Measurements from ENCODE around the gene NUTM2E.
"Not testable (repeated sequence)": the region's sequence is repeated elsewhere in the genome, so short reads cannot be mapped to it uniquely, and the experiment has no call there.

Gene NUTM2E, protein sequence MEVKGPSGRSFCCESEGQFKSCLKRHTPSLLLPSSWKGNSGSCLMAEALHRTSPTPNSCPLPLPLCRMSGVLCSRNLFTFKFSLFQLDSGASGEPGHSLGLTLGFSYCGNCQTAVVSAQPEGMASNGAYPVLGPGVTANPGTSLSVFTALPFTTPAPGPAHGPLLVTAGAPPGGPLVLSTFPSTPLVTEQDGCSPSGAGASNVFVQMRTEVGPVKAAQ (N-terminal part only)

DNA sequence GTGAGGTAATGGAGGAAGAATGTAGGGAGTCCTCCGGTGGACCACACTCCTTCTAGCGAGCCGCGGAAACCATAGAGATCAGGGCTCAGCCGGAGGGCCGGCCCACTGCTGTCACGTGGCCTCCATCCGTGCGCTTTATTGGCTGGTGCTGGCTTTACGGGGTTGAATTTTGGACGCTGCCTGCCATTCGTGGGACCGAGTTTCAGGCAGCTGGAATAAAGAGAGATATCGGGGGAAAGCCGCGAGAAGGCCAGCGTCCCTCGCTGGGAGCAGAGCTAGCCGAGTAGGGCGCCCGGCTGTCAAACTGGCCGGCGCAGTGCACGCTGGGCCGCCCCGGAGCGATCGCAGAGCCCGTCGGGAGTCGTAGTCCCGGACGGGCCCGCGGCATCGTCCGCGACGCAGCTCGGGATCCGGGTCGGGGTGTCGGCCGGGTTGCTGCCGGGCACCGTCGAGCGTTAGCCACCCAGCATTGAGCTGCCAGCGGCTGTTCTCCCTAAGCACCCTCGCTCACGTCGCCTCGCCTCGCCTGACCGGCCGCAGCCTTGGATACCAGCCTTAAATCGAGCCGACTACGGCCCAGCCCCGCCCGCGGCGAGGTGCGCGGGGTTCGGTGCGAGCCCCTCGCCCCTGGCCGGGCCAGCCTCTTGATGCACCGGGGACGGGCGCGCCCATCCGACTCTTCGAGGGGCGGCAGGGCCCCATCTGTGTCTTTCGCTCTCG lies at the start of gene NUTM2E:
TSS of gene NUTM2E (plus strand) at position 244 of the 720 bp plus-strand sequence. CDS start 15,002 bp downstream, outside the sequence.
- peak; percentile 52 for DNase-seq

DNA sequence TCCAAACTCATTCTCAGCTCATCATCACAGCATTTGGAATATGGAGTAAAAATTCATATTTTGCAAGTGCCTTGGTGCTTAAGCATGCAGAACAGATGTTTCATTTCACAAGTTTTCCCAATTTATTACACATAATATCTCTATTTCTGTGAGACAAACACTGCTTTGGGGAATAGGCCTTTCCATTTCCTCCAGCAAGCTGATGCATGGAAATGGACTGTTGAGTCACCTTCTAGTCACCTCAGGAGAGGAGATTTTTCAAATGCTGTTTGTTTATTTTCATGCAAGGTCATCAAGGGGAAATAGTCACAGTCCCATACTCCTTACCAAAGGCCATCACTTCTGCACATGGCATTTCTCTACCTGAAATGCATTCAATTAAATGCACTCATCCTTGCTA lies 48.5 kb upstream of the NUTM2E start:
- not testable (repeated sequence) for DNase-seq

DNA sequence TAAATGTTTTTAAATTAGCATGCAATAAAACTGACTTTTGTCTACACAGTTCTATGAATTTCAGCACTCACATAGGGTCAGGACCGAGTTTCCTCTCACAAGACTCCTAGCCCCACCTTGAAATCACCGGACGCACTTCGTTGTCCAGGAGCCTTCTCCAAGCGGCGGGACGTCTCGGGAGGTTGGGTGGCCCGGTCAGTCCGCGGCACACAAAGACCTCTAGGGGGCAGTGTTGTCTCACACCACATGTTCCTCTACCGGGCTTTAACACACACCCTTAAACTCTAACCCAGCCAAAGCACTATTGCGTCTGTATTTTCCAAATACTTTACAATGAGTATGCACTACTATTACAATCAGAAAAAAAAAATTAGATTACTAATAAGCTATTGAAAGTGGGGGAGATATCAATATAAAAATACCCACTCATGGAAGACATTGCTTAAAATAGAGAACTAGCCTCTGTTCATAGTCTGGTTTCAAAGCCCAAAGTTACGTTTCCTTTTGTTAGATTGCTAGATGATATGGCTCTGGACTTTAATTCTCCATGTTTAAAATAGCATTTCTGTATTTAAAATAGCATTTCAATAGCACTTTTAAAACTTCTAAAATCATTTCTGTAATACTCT lies 47.1 kb upstream of the NUTM2E start:
- DNase-seq: peak; percentile 29

DNA sequence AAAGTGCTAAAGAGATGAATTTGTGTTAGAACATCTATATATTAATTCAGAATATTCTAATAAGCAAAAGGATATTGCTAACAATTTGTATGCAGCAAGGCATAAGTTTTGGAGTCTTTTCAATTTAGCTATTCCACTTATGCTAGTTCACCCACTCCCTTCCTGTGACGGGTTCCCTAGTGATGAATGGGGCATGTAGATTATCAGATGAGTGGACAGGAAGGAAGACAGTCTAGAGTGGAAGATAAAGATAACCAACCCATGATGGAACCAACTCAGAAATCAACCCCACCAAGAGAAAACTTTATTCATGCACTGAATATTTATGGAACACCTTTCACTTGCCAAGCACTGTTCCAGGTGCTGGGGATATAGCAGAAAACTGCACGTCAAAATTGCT lies 46.5 kb upstream of the NUTM2E start:
- not testable (repeated sequence) for DNase-seq

DNA sequence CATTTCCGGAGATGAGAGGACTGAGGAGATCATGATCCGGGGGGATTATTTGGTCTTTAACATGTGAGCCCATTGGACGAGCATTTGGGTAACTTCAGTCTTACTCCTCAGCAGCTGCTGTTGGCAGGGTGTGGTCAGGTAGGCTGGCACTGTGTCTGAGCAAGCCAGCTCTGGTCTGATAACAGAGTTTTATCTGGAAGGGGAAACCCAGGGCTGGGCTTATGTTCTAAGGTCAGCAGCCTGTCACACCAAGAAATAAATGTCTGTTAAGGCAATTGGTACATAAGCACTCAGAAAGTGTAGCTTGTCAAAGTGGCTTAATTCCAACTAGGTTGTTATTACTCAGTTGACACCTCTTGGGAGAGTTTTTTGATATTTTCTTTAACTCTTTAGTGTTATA lies 45.0 kb upstream of the NUTM2E start:
- DNase-seq: not testable (repeated sequence)

DNA sequence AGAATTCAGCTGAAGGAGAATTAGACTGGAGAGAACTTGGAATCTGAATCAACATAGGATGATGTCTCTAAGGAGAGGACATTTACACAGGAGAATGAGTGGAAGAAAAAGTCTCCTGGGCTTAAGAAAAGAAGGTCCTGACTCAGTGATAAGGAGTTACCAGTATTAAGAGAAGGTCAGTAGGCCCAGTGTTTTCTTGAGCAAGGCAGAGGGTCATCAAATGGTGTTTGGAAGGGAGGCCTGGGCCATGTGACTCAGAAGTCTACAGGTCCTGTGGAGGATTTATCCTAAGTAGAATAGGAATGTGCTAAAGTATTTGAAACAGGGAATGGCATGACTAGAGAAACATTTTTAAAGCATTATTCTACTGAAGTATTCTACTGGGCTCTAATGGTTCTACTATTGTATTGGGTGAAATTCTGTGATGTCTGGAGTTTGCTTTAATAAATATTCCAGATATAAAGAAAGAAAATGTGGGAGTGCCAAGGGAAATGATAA lies 39.0 kb upstream of the NUTM2E start:
- DNase-seq: not testable (repeated sequence)

DNA sequence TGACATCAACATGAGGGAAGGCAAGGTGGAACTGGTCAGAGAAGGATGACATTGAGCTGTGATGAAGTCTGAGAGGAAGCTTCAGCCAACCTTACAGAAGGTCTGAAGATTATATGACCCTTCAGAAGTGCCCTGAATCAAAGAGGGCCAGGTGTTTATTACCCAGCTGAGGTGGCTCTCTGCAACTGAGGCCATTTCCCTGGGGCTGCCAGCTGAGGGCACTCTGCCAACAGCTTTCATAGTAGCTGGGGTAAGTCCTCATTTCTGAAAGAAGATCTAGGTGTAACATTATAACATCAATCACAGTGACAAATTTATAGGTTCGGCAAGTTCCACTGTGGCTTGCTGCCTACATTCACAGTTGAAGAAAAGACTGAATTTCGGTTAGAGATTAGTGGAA lies 37.2 kb upstream of the NUTM2E start:
- DNase-seq: not testable (repeated sequence)

DNA sequence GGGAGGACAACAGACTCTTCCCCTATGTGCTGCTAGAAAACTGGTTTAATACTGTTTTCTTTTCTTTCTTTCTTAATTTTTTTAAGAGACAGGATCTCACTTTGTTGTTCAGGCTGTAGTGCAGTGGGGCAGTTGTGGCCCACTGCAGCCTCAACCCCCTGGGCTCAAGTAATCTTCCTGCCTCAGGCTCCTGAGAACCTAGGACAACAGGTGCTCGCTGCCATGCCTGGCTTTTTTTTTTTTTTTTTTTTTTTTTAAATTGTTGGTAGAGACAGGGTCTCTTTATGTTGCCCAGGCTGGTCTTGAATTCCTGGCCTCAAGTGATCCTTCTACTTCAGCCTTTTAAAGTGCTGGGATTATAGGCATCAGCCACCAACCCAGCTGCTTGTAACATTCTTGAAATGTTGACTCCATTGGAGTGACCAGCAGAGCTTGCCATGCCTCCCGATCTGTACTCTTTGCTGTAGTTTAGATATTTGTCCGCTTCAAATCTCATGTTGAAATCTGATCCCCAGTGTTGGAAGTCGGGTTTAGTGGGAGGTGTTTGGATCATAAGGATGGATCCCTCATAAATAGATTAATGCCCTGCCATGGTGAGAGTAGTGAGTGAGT lies 34.5 kb upstream of the NUTM2E start:
- not testable (repeated sequence) for DNase-seq

DNA sequence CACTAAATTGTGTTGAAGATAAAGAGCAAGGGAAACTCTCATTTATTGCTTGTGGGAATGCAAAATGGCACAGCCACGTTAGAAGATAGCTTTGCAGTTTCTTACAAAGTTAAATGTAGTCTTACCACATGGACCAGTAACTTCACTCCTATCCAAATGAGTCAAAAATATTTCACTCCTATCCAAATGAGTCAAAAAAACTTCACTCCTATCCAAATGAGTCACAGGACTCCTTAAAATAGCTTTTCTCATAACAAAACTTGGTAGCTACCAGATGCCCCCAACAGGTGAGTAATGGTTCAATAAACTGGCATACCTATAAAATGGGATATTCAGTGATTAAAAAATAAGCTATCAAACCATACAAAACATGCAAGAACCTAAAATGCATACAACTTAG lies 27.2 kb upstream of the NUTM2E start:
- DNase-seq: not testable (repeated sequence)

DNA sequence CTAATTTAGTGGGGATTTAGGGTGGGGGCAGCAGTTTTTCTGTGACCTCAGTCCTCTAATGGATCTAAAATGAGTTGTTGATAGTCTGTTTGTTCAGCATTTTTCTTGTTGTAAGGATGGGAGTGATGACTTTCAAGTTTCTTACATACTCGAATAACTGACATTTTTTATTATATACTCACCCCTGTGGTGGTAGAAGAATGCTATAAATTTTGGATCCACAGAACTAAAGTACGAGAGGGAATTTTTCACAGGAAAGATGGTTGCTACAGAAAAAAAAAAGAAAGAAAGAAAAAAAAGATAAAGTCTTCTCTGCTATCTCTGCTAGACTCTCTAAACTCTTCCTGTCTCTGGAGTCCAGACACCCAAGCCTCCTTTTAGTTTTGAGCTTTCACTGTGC lies 20.7 kb upstream of the NUTM2E start:
- DNase-seq: not testable (repeated sequence)

DNA sequence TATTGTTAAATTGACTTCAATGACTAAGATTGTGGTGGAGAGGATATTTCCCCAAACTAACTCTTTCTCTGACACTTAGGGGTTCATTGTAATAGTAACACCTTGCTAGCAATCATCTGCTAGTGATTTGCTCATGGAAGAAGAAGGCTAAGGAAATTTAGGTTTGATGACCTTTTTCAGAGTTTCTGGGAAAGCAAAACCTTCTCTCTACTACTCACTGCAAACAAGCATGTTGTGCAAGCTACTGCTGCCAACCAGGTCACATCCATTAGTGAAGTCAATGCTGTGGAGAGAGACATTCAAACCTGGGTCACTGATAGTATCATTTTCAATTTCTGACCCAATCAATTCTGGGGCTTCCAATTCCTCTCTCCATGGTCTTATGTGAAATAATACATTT lies 14.6 kb upstream of the NUTM2E start:
- not testable (repeated sequence) for DNase-seq

DNA sequence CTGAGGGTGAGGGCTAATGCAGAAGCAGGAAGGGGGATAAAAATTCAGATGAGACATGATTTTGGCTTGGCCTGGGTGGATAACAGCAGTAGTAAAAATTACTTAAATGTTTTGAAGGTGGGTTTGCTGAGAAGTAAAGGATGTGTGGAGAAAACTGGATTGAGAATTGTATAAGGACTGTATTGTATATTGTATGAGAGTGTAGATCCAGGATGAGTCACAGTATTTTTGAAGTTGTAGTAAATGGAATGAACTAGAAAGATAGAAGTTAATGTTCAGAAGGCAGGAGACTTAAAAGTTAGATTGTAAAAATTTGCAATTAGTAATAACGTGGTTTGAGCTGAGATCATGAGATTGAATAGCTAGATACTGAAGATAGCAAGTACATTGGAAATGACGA lies 10.2 kb upstream of the NUTM2E start:
- not testable (repeated sequence) for DNase-seq

DNA sequence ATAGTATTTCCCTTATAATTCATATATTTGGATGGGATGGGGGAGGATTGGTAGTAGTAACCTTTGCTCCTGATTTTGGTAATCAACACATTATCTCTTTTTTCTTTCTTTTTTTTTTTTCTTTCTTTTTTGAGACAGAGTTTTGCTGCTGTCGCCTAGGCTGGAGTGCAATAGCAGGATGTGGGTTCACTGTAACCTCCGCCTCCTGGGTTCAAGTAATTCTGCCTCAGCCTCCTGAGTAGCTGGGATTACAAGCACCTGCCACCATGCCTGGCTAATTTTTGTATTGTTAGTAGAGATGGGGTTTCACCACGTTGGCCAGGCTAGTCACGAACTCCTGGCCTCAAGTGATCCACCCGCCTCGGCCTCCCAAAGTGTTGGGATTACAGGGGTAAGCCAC lies 3.2 kb upstream of the NUTM2E start:
- not testable (repeated sequence) for DNase-seq

DNA sequence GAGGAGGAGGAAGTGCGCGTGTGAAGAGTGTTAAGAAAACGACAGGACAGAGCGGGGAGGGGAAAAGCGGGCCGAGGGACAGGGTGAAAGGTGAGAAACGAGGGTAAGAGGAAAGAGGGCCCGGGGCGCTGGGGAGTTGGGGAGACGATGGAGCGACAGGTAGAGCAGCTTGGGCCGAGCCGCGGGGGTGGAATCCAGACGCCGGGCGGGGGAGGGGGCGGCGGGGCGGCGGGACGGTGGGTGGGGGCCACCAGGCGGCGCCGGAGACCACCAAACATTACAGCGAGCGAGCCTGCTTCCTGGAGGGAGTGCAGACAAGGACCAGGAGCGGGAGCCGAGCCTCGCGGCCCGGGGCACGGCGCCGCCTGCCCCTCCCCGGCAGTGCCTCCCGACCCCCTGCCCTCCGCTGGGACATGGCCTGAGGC lies 940 bp upstream of the NUTM2E start:
- peak; percentile 2 for DNase-seq

DNA sequence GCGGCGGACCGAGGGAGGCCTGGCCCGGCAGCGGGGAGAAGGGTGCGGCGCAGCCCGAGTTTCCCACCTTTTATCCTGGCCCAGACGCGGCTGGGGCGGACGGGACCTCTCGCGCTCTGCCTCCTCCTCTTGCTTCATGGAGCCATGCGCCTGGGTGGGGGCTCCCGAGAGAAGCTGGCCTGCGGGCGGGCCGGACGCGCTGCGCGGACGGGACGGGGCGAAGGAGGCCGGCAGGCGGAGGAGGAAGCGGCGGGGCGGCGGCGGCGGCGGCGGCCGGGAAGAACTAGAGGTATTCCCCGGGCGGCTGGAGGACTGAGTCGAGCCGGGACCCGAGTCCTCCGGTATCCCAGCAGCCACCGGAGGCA lies 426 bp upstream of the NUTM2E start:
- DNase-seq: peak; percentile 2

DNA sequence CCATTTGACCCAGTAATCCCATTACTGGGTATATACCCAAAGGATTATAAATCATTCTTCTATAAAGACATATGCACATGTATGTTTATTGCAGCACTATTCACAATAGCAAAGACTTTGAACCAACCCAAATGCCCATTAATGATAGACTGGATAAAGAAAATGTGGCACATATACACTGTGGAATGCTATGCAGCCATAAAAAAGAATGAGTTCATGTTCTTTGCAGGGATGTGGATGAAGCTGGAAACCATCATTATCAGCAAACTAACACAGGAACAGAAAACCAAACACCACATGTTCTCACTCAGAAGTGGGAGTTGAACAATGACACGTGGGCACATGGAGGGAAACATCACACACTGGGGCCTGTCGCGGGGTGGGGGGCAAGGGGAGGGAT lies 7.3 kb downstream of the NUTM2E start:
- not testable (repeated sequence) for DNase-seq

DNA sequence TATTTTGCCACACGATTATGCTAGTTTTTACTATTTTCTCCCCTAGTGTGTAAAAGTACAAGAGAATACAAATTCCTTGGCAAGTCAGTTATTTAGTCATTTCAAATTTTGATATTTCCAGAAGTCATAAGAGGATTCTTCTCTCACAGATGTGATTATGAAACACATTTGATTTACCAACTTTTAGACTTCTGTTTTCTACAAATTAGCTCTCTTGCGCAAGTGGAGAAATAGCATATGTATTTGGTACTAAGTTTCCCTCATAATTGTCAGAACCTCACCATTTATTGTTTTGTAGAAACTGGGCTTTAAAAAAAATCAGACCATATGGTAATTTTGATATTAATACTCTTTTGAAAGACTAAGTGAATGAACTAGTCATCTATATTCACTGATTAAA lies 9.4 kb downstream of the NUTM2E start:
- DNase-seq: not testable (repeated sequence)

DNA sequence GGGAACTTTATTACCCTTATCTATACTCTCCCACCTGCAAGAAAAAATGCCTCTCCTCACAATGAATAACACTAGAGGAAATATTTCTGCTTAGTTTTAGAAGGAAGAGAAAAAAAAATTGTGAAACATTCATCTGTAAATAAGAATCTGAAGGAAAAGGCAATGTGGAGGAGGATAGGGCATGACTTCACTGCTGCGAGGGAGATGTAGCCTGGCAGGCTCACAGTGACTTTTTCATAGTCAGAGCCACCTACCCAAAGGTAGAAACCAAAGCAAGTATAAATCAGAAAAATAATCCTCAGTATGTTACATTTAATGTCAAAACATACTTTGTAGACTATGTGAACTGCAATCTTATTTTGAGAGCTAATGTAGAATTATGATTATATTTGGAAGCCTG lies 10.4 kb downstream of the NUTM2E start:
- DNase-seq: not testable (repeated sequence)

DNA sequence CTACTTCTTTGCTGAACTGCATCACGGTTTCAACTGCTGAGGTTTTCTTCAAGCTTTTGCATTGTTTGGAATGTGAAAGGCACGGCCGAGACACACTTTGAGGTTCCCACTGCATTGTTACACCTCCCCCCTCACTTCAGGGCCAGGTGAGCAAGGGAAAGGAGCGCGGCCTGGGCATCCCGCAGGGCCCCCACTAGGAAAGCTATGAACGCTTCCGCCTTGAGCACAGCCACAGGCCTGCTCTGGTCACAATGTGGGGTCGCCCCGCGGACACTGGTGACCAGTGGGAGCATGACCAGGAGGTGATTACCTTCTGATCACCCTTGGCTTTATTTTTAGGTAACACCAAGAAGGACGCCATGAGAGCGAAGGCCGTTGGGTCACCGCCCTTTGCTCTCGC lies 11.9 kb downstream of the NUTM2E start:
- DNase-seq: not testable (repeated sequence)

DNA sequence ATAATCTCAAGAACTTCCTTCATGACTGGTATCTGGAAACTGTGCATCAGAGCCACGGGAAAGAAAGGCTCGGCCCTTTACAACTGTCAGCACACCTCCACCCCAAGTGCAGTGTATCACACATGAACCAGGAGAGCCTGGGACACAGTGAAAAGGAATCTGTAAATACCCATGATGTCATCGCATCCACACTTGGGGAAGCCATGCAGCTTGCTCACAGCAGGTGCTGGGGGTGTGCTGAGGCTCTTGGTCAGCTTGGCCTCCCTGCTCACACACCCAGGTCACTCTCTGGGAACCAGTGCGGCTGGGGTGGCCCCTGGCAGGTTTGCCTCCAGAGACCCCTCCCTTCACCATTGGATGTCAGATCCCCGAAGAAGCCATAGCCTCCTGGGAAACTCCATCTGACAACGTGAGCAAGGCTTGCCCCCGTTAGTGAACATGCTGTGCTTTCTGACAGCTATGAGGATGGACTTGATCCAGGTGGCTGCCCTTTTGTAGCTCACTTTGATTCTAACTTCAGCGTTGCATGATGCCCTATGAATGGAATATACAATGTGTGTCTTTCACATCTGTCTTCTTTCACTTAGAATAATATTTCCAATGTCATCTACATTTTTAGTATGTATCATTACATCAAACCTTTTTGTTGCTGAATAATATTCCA lies 26.8 kb downstream of the NUTM2E start:
- DNase-seq: not testable (repeated sequence)

DNA sequence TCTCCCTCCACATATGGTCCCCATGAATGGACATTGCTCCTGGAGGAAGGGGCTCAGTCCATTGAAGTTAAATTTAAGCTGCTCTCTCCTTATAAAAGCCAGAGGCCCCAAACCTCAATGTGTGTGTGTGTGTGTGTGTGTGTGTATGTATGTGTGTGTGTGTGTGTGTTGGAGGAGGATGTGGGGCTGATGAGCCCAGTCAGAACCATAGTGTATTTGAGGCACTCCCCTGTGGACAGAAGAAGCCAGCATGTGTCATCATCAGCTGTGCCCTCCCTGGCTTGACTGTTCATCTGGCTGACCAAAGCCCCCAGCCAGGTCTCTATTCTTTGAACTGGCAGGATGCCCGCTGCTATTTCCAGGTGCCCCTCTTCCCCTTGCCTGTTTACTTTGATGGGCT lies 35.7 kb downstream of the NUTM2E start:
- DNase-seq: not testable (repeated sequence)

DNA sequence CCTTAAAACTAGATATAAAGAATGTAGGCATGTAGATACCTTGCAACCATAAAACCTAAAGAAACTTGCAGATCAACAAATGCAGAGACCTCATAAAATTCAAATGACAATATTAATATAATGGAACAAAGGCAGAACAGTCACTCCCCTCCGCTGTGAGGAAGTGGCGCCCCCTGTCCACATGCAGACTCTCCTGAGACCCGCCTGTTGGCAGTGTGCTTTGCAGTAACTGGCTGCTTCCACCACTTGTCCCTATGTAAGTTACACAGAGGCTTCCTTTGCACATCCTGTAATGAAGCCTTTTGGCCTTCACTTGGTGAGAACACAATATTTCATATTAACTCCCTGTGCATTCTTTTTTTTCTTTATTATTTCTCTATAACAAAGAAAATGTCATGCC lies 36.3 kb downstream of the NUTM2E start:
- DNase-seq: not testable (repeated sequence)
